Sigmoid colon (tissue), 3 donors: ENCODE results near the gene MYL5.

Experiments
- POLR2A ChIP-seq, 2 donors: fragments of 450-650 bp; IDR thresholded peaks; one replicate each; pipeline ENCODE4 v1.6.1; 2016; ENCODE audit warnings: antibody characterized with exemption in 2 of 2, mild to moderate bottlenecking in 2 of 2, moderate library complexity in 2 of 2
- TF ChIP-seq, protein P1 (sequence below), 4 experiments: fragments of 450-650 bp in 3 of 4; fragments of 200-600 bp in 1 of 4; IDR thresholded peaks; one replicate each; pipeline ENCODE4 v1.5.1; 2016 to 2019; ENCODE audit warnings: antibody characterized with exemption in 4 of 4, mild to moderate bottlenecking in 3 of 4, moderate library complexity in 2 of 4

DNA sequence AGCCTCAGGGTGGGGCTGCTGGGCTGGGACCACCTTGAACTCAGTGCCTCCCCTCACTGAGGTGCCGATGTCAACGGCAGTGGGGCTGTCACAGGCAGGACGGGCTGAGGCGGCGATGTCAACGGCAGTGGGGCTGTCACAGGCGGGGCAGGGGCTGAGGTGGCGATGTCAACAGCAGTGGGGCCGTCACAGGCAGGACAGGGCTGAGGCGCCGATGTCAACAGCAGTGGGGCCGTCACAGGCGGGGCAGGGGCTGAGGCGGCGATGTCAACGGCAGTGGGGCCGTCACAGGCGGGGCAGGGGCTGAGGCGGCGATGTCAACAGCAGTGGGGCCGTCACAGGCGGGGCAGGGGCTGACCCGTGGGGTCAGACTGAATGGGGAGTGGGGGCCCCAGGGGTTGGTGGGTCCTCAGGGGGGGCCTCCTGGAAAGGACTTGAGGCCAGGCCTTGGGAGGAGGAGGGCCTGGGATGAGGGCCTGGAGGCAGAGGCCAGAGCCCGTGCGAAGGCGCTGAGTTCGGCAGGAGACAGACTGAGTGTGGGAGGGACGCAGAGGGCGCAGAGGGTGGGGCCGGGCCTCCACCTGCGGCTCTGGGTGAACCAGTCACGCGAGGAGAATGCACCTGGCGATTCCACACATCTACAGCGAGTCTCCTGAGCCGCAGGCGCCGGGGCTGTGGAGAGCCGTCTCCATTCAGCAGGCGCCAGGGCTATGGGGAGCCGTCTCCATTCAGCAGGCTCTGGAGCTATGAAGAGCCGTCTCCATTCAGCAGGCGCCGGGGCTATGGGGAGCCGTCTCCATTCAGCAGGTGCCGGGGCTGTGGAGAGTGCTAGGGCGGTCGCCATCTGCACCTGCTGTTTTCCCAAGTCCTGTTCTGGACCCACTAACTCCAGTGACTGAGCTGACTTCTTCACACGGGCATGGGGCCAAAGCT, 23.1 kb upstream of the MYL5 start:
- TF ChIP-seq, protein P1, sequence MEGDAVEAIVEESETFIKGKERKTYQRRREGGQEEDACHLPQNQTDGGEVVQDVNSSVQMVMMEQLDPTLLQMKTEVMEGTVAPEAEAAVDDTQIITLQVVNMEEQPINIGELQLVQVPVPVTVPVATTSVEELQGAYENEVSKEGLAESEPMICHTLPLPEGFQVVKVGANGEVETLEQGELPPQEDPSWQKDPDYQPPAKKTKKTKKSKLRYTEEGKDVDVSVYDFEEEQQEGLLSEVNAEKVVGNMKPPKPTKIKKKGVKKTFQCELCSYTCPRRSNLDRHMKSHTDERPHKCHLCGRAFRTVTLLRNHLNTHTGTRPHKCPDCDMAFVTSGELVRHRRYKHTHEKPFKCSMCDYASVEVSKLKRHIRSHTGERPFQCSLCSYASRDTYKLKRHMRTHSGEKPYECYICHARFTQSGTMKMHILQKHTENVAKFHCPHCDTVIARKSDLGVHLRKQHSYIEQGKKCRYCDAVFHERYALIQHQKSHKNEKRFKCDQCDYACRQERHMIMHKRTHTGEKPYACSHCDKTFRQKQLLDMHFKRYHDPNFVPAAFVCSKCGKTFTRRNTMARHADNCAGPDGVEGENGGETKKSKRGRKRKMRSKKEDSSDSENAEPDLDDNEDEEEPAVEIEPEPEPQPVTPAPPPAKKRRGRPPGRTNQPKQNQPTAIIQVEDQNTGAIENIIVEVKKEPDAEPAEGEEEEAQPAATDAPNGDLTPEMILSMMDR (IDR thresholded peaks at IDR 0.05) = no peak
- no peak for TF ChIP-seq POLR2A (IDR thresholded peaks at IDR 0.05)
